GM11168 (cell line): ENCODE data around the gene DRD2.
"Not testable (repeated sequence)": the region's sequence is repeated elsewhere in the genome, so short reads cannot be mapped to it uniquely, and the experiment has no call there.

ENCODE experiments used
- in situ Hi-C: fragments of 300-500 bp; cut with MboI; formaldehyde crosslinking; loops from one replicate; pipeline ENCODE4 v1.12.0; 2022; ENCODE audit warnings: low sequenced_read_pairs; ENCODE audit not compliant: unreplicated experiment

DRD2 gene

DNA sequence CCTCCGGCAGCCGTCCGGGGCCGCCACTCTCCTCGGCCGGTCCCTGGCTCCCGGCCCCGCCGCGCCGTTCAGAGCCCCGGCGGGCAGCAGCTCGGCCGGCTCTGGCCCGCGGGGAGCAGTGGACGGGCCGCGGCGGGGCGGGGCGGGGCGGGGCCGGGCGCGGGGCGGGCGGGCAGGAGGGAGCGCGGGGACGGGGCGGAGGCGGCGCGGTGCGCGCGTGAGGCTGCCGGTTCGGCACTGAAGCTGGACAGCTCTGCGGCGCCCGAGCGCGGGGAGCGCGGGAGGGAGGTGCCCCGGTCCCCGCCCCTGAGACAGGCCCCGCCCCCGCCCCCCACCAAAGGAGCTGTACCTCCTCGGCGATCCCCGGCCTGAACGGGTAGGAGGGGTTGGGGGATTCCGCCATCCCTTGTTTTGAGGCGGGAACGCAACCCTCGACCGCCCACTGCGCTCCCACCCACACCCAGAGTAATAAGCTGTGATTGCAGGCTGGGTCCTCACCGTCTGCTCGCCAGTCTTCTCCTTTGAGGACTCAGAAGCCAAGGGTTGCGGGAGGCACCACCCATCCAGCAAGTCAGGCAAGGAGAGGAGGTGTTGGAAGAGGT, at the start of gene DRD2:
DRD2 (minus strand) TSS at position 239 of the 602 bp plus-strand sequence. CDS start 50,747 bp downstream, outside the sequence.
- in situ Hi-C loops: no loop called here

DNA sequence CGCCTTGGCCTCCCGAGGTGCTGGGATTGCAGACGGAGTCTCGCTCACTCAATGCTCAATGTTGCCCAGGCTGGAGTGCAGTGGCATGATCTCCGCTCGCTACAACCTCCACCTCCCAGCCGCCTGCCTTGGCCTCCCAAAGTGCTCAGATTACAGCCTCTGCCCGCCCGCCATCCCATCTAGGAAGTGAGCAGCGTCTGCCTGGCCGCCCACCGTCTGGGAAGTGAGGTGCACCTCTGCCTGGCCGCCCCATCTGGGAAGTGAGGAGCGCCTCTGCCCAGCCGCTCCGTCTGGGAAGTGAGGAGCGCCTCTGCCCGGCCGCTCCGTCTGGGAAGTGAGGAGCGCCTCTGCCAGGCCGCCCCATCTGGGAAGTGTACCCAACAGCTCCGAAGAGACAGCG, 48.7 kb upstream of the DRD2 start:
- in situ Hi-C loops: not testable (repeated sequence)

GRCh38 chr11:113521737-113522517, 46.7 kb upstream of the DRD2 start:
- in situ Hi-C loops: no loop called here

DNA sequence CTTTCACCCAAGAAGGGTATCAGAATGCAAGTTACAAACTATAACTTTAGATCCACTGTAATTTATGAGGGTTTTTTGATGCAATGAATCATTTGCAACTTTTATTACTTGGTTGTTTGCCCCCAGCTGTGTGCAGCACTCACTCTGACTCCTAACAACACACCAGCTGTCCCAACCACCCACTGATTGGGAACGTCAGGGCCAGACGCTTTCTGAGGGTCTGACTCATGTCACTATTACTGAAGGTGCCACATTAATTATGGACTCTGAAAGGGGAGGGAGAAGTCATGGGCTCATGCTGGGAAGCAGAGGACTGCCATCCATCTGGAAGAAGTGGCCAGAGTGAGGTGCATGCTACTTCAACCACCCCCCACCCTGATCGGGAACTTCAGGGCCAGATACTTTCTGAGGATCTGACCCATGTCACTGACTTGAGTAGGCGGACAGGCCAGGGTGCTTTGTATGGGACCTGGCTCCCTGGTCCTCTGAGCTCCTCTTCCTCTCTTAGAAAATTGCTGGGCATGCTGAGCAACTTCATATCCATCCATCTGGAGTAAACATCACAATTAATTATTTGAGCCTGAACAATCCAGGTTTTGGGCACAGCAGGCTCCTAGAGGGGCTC, 44.9 kb upstream of the DRD2 start:
- in situ Hi-C loops: no loop called here

DNA sequence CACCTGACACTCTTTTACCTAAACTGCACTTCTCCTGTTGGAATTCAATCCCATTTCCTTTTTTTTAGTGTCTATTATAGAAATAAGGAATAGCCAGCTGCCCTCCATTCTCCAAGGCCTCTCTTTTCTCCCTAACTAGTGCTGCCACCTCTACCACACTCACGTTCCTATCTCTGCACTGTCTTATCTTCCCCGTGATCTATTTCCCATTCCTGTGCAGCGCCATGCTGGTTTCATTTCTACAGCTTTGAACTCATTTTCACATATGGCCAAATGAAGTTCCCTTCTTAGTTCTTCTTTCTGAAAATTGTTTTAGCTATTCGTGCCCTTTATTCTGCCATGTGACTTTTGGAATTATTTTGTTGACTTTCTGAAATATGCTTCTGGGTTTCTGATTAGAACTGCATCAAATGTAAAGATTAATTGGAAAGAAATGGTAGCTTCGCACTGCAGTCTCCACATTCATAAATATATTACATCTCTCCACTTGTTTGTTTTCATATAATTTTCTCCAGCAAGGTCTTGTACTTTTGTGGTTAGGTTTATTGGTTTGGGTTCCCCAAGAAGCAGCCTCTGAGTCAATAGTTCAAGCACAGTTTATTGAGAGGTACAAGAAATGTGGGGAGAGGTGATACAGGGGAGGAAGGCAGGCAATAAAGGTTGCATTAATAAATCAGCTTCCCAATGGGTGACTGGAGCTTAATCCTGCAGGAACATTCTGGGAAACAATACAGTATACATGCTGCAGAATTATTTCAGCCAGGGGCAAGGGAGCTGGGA, 43.7 kb upstream of the DRD2 start:
- in situ Hi-C loops: no loop called here

- in situ Hi-C loops: no loop called here
These were observed 42.2 kb upstream of the DRD2 start for GRCh38 chr11:113517361-113517760.

- in situ Hi-C loops: no loop called here
These were observed 39.7 kb upstream of the DRD2 start for GRCh38 chr11:113514856-113515255.

DNA sequence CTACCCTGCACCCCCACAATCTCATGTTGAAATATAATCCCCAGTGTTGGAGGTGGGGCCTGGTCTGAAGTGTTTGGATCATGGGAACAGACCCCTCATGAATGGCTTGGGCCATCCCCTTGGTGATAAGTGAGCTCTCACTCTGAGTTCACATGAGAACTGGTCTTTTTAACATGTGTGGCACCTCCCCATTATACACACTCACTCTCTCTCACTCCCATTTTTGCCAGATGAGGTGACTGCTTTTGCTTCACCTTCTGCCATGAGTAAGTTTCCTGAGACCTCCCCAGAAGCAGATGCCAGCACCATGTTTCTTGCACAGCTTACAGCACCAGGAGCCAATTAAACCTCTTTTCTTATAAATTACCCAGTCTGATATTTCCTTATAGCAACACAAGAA, 32.1 kb upstream of the DRD2 start:
- in situ Hi-C loops: no loop called here

DNA sequence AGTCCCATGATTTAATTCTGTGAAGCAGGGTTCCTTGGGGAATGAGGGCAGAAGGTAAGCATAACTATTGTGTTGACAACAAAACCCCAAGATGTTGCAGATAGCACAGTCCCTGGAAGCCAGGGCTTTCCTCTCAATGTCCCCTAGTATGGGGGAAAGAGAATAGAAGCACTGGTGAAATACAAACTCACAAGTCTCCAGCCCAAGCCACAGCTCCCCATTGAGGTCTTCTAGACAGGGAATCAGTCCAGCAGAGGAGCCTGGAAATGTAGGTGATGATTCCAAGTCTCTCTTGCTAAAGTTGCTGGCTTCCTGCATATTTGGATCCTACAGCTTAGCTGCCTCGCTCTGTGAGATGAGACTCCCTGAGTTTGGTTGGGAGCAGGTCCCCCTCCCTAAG, 31.7 kb upstream of the DRD2 start:
- in situ Hi-C loops: no loop called here

- in situ Hi-C loops: no loop called here
These were observed 31.3 kb upstream of the DRD2 start for GRCh38 chr11:113506461-113506860.

GRCh38 chr11:113505541-113506375, 30.6 kb upstream of the DRD2 start:
- in situ Hi-C loops: no loop called here

DNA sequence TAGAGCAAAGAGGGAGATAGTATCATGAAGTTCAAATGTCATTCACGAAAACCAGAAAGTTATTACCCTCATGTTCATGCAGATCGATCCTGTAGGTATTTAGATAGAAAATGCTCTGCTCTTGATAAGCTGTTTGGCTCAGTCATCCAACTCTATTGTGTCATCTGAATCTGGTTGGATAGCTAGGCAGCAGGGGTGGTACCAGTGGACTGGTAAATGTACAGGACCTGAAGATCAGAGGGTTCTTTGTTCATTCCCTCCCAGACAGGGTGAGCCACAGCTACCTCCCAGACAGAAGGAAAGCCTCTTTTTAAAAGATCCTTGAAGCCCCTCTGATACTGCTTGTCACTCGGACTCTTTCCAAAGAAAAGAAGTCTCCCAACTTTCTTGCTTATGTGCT, 29.8 kb upstream of the DRD2 start:
- in situ Hi-C loops: no loop called here

DNA sequence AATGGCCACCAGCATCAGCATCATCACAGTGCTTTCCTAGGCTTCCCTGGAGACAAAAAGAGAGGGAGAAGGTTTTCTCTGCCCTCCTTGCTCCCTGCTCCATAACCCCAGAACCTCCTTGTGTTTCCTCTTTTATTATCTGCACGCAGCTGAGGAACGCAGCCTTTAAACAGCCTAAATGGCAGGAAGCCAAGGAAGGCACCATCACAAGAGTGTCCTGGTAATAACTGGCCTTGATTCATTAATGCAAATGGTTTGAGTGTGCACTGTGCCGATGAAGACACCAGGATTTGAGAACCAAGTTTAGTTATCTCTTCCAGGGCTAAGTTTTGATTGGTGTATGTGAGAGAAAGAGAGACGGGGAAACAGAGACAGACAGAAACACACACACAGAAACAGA, 29.4 kb upstream of the DRD2 start:
- in situ Hi-C loops: no loop called here

DNA sequence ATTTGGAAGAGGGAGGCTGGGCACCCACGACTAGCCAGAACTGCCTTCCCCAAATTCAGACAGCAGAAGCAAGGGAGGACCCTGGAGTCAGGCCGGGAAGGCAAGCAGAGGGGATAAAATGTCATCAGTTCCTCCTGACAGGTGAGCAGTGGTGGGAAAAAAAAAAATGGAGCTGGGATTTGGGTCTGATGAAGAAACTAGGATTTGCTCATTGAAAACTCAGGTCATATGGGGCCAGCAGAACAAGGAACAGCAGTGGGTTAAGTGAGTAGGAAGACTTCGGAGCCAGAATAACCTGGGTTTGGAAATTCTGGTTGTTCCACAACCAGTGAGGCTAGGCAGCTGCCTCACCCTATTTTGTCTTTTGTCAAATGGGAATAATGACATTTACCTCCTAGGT, 28.9 kb upstream of the DRD2 start:
- in situ Hi-C loops: no loop called here

GRCh38 chr11:113497066-113497910, 22.1 kb upstream of the DRD2 start:
- in situ Hi-C loops: no loop called here

- in situ Hi-C loops: no loop called here
These were observed 20.9 kb upstream of the DRD2 start for GRCh38 chr11:113496026-113496651.

DNA sequence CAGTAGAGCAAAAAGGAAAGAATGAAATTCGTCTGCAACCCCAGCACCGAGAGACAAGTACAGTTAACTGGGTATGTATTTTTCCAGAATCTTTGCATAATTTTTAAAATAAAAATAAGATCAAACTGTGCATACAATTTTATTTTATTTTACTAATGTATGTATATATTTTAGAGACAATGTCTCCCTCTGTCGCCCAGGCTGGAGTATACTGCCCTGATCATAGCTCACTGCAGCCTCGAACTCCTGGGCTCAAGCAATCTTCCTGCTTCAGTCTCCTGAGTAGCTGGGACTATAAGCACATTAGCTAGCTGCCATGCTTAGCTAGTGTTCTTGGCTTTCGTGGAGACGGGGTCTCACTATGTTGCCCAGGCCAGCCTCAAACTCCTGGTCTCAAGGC, 18.8 kb upstream of the DRD2 start:
- in situ Hi-C loops: no loop called here

- in situ Hi-C loops: no loop called here
These were observed 18.0 kb upstream of the DRD2 start for GRCh38 chr11:113493206-113493605.

DNA sequence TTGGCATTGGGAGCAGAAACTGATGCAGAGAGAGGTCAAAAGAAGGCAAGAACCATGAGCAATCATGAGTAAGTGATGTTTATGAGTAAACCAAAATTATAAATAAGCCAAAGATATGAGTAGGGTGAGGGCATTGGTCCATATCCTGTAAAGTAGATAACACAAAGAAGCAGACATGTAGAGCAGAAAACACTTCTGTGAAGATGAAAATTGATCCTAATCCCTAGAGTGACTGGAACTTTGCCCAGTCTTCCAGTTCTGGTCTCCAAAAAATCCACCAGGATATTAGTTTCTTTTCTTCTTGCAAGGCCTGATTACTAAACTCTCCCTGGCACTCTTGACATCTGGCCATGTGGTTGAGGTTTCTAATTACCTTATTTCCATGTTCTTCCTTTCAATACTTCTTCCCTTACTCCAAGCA, 13.7 kb upstream of the DRD2 start:
- in situ Hi-C loops: no loop called here
